ENCODE measurements around the gene SESN3.
"Not testable (repeated sequence)": the region's sequence is repeated elsewhere in the genome, so short reads cannot be mapped to it uniquely, and the experiment has no call there.

SESN3 gene

DNA sequence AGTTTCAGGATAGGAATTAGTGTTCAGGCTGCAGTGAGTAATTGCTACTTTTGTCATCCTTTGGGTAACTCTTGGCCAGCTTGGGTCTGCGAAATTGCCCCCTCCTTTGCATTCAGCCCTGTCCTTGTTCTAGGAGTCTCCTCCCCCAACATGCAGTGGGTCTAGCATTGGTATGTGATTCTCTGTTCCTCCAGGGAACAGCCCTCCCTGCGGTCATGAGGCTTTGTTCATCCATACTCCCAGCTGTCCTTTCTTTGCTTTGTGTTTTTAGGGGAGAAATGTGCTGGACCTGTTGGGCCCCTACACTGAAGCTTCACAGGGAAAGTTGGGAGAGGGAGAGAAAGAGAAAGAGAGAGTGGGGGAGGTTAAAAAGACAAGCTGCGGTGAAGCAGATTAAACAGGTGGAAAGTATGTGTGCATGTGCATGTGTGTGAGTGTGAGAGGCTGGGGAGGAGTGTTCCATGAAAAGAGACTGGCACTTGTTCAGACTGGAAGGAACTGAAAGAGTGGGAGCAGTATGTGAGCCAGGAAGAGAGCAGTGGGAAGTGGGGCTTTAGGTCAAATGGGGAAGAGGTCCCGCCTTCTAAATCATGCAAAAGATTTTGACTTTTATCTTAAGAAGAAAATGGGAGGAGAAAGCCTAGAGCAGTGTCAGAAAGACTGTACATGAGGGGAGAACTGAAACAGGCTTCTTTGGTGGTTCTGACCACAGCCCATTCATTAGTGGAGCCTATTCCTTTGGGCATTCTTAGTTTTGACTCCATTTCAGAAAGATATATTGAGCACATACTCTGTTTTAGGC lies 17.9 kb upstream of the SESN3 start:
- no peak for DNase-seq (ENCODE audit: low read depth)

DNA sequence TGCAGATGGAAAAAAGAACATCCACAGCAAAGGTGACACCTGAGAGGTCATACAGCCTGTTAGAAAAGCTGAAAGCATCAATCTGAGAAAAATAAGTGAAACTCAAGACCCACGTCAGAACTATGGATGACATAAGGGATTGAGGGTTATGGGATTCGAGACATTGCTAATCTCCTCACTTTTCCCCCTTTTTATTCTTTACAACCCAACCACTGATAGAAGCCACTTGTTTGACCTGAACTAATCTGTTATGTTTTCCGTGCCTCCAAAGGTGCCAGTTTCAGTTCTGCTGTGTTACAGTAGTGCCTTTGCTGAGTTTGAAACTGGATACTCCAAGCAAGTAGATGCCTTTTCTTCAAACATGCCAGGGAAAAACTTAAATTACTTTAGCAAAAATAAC lies 16.9 kb upstream of the SESN3 start:
- DNase-seq (ENCODE audit: low read depth), result no peak

DNA sequence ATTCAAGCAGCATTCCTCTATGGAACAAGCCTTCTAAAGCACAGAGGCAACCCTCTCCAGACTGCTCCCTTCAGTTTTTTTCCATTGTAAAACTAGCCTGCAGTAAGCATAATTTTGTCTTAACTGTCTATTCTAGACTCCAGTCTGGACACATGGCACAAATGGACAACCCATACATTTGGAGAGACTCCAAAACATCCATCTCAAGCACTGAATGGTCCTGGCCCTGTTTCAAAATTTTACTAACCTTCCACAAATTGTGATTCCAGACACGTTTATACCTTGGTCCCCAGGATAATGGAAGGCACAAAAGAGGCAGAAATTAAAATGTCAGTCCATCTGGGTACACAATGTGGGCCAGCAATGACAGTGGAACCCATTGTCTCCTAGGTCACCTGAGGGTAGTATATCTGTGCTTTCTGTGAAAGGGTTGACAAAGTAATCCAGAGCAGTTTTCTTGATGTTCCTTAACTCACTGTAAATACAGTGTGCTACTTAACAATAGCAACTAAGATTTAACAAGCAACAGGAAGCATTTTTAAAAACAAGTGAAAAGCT lies 16.2 kb upstream of the SESN3 start:
- DNase-seq (ENCODE audit: low read depth), result no peak

DNA sequence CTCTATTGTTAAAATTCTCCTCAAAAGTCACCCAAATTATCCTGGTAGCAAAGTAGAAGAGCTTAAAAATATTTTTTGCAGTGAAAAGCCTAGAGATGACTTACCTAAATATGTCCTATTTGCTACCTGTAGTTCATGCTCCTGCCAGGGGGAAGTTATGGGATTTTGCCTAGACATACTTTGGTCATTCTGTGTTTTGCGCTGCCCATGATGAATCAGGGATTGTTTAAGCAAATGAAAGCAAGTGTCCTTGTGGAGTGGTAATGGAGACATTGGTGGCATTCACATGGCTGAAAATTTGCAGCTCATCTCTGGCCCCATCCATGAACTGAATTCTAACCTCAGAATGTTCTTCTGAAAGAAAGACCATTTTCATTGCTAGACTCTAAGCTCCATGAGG lies 14.6 kb upstream of the SESN3 start:
- DNase-seq (ENCODE audit: low read depth), result no peak

DNA sequence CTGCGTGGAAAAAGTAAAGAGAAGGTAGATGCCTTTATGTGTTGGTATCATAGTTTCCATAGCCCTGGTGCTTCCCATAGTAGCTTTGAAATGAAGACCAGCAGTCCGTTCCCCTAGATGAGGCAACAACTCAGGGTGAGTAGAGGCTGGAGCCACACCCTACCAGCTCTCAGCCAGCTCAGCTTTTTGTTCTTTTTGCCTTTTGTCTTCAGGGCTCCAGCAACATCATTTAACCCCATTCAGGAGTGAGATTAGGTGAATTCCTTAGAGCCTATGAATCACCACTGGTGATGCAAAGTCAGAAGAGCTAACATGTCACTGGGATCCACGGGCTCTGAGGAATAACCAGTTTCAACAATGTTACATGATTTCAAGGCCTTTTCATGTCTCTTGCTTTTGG lies 14.0 kb upstream of the SESN3 start:
- DNase-seq (ENCODE audit: low read depth), result no peak

DNA sequence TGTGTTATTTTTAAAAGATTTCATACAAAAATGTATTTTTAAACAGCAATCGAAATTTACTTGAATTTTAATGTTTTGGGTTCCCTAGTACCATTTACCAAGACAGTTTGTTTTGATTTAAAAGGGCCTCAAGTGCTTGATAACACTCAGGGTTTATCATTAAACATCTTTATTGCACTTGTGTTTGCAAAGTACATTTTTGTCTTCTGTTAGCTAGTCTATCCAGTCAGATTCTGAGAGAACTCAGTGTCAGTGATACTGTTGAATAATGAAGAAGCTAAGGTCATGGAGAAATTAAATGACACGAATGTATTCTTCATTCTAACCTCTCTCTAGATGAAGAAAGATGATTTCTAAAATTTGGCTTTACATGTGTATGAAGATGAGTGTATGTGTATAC lies 12.7 kb upstream of the SESN3 start:
- DNase-seq (ENCODE audit: low read depth), result no peak

DNA sequence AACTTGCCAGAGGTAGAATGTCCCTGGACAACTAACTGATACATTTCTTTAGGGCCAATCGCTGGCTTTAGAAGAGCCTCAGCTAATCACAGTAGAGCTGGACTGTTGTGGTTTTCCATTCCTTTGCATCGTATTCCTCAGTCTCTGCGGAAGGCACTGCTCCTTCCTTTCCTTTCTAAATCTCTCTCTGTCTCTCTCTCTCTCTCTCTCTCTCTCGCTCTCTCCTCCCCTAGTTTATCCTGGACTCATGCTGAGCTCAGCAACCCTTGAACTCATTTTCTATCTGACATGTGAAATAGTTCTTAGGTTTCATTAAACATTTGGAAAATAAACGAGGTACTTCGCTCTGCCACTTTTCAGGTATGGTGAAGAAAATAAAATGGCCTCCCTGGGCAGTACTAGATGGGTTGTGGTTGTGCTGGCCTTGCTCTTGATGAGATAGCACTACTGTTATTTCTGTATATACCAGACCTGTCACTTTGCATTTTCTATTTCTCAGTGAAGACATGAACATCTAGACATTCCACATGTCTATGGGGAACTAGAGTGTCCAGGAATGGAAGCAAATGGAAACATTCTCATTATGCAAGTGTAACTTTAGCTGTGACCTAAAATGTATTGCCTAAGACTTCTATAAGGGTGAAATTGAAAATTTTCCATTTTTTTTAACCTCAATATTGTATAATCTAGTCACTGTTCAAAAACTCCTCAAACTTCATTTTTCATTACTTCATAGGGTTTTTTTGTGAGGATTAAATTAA lies 12.0 kb upstream of the SESN3 start:
- DNase-seq (ENCODE audit: low read depth), result no peak

DNA sequence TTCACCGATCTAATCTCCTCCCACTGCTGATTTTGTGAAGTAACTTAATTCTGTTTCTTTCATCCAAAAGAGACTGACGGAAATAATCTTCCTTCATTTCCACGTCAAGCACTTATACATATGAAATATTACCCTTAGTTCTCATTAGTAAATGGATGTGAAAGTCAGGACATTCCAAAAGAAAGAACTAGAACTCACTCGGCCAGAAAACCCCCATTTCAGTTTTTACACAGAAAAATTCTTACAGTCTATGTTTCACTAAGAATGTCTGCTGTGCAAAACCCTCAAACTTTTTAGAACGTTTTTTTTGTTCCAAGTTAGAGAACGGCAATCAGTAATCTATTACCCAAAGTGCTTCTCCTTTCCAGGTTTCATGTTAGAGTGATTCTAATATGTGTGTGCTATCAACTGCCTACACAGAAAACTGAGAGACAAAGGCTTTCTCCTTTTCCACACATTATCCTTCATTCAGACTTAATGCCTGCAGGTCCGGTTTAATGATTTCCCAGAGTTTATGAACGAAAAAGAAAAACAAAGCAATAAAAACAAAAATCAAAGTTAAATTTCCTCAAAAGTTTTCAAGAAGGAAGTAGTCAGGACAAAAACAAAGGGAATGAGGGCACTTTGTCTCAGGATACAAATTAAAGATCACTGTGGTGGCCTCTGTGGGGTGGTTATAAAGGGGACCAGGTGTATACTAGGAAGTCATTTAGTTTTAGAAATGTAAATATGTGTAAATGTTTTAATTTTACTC lies 11.3 kb upstream of the SESN3 start:
- DNase-seq (ENCODE audit: low read depth), result no peak

DNA sequence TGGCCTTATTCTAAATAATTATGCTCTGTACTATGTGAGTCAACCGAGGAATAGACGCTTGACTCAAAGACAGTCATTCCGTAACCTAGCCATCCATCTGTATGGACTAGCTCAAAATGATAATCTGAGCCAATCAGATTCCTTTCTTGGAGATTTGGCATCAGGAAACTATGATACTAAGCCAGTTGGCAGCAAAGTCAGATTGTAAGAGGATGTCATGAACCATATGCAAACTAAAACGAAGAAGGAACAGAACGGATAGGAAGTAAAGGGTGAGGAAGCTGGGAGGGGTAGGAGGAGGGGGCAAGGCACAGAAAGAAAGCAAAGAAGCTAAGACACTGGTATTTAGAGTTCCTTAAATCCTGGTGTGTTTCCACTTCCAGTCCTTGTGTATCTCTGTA lies 10.7 kb upstream of the SESN3 start:
- DNase-seq (ENCODE audit: low read depth), result no peak

DNA sequence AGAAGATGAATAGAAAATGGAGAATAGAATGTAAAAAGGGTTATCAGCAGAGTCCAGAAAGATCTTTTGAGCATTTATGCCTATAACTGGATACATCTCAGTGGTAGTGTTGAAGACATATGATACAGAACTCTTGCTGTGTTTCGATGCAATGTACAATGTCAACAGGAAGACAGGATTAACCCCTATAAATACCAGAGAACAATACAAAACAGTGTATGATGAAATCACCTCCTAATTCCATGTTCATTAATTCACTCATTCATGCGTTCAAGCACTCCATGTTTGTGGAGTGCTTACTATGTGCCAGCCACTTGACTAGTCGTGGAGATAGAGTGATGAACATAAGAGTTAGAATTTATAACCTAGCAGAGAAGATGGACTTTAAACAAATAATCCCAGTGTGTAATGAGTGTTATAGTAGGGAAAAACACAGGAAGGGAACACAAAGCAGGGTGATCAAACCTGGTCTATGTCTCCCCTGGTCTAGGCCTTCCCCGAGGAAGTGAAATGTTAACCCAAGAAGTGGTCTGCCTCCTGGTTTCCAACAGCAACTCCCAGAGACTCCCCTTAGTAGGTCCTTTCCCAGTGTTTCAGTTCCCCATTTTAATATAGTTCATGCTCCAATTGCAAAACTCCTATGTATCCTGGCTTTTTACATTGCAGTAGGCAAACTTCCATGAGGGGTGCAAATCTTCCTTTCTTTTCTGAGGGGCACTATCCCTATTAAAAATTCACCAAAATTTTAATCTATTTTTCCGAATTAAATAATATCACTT lies 9.1 kb upstream of the SESN3 start:
- no peak for DNase-seq (ENCODE audit: low read depth)

DNA sequence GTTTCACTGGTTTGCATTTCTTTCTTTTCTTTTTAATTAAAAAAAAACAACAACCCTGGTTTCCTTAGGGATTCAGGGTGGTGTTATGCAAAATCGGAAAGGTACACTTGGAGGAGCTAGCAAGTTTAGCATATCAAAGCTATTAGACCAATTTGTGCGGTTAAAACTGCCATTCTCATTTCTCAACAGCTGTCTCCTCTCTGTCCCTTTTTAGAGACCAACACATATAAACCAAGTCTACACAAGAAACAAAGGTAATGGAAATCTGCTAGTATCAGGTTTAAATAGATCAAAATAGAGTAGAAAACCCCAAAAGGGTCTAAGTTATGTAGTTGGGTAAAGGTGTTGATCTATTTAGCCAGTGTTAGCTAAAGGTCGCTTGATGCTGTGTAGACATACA lies 1.7 kb upstream of the SESN3 start:
- no peak for DNase-seq (ENCODE audit: low read depth)

DNA sequence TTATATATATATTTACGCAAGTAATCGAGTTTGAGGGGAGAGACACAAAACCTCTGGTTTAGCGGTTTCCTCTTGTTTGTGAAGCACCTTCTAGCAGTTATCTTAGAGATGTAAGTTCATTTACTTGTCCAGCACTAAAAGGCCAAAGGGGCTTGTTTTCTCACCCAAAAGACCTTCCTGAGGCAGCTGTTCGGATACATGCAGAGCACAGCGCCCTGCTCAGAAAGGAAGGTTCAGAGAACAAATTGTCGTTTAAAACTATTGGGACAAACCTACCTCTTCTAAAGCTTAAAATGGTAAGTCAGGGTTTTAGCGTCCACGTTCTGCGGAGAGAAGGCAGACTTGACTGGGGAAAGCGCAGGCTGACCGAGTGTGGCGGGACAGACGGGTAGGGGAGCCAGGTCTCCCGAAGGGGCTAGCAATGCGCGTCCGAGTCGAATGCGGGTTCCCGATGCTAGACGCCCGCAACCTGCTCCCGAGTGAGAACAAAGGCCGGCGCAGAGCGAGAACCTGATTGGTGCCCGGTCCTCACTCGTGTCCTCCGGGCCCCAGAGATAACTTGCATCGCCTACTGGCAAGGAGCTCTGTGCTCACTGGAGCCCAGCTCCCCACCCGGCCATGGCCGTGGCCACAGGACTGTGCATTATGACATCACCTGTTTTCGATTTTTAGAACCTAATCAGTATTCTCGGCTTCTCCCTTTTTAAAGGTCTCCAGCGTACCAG lies 1.0 kb upstream of the SESN3 start:
- no peak for DNase-seq (ENCODE audit: low read depth)

DNA sequence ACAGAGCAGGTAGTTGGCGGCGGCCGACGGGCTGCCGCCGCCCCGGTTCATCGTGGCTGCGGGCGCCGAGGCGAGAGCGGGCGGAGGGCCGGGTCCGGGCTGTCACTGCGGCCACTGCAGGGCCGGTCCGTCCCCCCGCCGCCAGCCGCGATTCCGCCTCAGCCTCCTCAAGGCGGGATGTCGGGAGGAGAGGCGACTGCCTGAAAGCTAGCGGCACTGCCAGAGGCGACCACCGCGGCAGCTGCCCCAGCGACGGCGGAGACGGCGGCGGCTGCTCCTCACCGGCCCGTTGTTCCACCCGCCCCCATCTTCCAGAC lies 234 bp downstream of the SESN3 start:
- DNase-seq (ENCODE audit: low read depth), result no peak

DNA sequence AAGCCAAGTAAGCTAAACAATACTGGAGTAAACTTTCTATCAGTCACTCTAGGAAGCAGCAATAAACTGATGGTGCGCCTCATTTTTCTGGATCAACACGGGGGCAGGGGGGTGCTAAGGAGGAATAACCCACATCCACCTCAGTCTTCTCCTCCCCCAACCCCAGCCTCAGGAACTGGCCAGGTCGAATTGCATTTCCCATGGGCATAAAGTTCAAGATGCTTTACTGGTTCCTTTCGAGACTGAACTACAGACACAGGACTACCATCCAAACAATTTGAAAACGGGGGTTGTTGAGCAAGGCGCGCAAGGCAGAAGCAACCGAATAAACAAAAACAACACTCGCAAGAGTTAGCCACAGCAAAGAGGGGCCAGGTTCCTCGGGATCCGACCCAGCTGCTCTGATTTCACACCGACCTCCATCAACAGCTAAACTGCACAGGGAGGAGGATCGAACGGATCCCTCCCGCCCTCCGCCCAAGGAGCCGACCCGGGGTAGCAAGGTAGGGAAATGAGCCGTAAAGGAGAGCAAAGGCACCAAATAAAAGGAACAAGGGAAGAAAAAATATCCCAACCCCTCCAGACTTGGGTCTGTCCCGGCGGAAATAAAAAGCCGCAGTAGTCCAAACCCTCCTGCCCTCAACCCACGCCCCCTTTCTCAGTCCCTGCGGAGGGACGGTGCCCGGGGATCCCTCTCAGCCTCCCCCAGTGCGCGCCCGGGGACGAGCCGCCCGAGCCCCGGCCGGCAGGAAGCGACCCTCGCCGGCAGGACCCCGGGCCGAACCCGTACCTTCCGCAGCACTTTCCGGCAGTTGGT lies 801 bp downstream of the SESN3 start:
- no peak for DNase-seq (ENCODE audit: low read depth)

DNA sequence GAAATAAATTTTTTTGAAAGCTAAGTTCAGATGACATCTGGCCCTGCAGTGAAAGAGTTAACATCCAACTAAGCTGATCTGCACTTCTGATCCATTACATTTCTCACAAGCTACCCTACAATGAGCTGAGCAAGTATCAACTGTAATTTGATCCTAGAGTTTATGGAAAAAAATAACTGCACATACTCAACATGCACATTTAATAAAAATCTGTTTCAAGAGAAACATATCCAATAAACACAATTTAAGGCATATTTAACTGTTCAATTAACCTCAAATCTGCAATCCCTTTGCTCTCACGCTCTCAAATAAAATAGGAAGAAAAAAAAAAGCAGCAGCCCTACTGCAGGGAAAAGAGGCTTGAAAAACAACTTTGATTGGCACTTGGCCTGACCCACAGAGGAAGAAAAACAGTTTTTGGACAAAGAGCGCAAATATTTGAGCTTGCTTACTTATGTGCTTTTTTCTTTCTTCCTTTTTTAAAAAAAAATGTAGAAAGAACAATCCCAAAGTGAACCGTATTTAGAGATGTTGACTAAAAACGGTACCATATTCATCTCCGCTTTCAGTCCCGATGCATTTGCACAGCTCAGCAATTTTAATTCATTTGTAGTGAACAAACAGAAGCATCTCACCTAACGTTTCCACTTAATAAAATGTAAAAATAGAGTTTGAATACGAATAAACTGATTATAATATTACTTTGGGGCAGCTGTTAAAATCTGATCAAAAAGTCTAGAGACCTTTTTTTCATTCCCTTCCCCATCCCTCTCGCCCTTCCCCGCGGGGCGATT lies 1.6 kb downstream of the SESN3 start:
- DNase-seq (ENCODE audit: low read depth), result no peak

DNA sequence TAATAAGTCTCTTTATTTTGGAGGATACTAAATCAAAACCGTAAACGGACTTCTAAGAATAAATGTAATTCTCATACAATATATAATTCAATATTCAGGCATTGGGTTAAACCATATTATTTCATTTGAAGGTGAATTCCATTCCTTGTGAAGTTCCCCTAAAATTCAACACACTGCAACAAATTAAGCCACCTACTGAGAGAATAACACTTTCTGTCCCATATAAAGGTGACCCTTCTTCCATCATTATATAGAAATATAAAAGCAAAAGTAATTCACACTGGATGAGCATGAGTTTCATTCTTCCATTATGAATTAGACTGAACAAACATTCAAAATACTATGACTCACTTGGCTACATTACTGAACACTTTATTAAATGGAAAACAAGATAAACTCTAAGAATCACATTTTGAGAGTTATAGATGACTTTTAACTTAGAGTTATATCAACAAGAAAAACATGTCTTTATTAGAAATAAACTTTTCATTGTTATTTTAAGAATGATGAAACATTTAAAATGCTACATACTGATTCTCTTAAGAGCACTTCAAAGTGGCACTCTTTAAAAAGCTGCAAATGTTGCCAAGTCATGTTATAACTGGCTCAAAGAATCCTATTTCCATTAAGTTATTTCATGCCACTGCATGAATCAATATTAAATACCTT lies 2.8 kb downstream of the SESN3 start:
- no peak for DNase-seq (ENCODE audit: low read depth)

DNA sequence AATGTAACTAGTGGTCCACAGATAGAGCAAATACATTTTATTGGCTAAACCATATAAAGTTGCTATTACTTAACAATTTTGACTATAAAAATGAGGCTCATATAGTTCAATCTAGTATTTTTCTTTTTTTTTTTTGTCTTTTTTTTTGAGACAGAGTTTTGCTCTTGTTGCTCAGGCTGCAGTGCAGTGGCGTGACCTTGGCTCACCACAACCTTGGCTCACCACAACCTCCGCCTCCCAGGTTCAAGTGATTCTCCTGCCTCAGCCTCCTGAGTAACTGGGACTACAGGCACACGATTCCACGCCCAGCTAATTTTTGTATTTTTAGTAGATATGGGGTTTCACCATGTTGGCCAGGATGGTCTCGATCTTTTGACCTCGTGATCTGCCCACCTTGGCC lies 3.9 kb downstream of the SESN3 start:
- DNase-seq (ENCODE audit: low read depth), result not testable (repeated sequence)

DNA sequence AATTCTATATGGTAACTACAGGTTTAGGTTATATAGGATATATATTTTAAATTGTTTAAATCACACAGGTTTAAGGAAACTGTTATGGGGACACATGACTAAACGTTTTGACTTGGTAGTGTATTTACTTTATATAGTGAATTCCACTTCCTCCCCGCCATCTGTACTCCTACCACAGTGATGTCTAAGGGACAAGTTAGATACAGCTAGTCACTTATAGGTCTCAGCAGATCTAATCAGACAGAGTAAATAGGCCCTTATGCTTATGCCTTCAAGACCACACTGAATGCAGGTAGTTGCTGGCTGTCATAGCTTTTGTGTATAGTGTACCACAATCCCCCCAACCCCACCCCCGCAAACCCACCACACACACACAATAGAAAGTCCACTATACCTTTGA lies 8.2 kb downstream of the SESN3 start:
- no peak for DNase-seq (ENCODE audit: low read depth)

DNA sequence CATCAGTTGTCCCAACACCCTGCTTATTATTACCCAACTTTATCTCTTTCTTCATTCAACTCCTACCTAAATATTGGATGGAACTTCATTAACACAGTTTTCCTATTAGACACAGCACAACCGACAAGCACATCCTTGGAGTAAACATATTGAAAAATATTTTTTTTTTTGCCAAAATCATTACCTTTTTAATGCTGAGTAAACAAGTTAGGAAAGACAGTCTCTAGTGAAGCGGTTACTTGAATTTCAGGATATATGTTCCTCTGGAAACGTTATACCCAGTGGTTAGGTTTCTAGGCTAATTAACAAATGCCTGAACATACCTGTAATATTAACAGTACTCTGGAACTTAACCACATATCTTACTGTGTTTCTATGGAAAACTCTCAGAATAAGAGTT lies 11.4 kb downstream of the SESN3 start:
- no peak for DNase-seq (ENCODE audit: low read depth)
